Left lung (tissue), 10 donors: ENCODE results near the gene LRMDA. TPM values are rescaled to one million over a fixed set of nuclear protein-coding genes. Genes with fewer than 3 reads are reported as not detected.

Experiments
- ATAC-seq: fragments of 200-7000 bp; cut with Tn5 transposase; one replicate; pipeline ENCODE4 v1.9.1; 2020; ENCODE audit warnings: moderate library complexity
- DNase-seq, 4 donors: peaks; one replicate each; pipeline ENCODE4 v3.0.0-alpha.2; 2013 to 2020
- H3K27ac ChIP-seq, 2 donors: fragments of 200-600 bp; sonication (generic) in 1 of 2; one replicate each; pipeline versions ENCODE4 v1.5.0 to v1.8.0; 2020 to 2021
- H3K27me3 ChIP-seq, 2 donors: fragments of 200-600 bp; sonication (generic) in 1 of 2; one replicate each; pipeline versions ENCODE4 v1.5.0 to v1.8.0; 2020 to 2021
- H3K36me3 ChIP-seq, 2 donors: fragments of 200-600 bp; sonication (generic) in 1 of 2; one replicate each; pipeline versions ENCODE4 v1.5.0 to v1.8.0; 2020 to 2021
- H3K4me1 ChIP-seq, 2 donors: fragments of 200-600 bp; one replicate each; pipeline ENCODE4 v1.8.0; 2021
- H3K4me3 ChIP-seq, 2 donors: fragments of 200-600 bp; sonication (generic) in 1 of 2; one replicate each; pipeline versions ENCODE4 v1.5.0 to v1.8.0; 2020 to 2021; ENCODE audit warnings: mild to moderate bottlenecking in 1 of 2
- H3K9me3 ChIP-seq, 2 donors: fragments of 200-600 bp; sonication (generic) in 1 of 2; one replicate each; pipeline versions ENCODE4 v1.5.0 to v1.8.0; 2020 to 2021
- CTCF ChIP-seq, 2 donors: fragments of 200-600 bp; sonication (generic) in 1 of 2; IDR thresholded peaks; one replicate each; pipeline versions ENCODE4 v1.5.0 to v1.8.0; 2021; ENCODE audit warnings: antibody characterized with exemption in 2 of 2
- intact Hi-C, 2 donors: fragments of 100-400 bp; cut with DNase I; formaldehyde crosslinking; loops; one replicate each; pipeline versions ENCODE4 v1.11.2 to v1.14.2; 2022
- polyA plus RNA-seq, 6 donors: library from polyadenylated mRNA; unstranded; fragments of 120-200 nt; gene quantifications; one replicate each; pipeline ENCODE4 v1.2.1, GENCODE V29; 2013; ENCODE audit not compliant: insufficient read length in 6 of 6
- total RNA-seq, 2 donors: library from RNA; stranded (reverse); fragmentation: NEBNext Ultra II Directional; extraction: Animal tissue kit (Norgen Biotek cat#: 25700); gene quantifications; one replicate each; pipeline ENCODE4 v1.2.1, GENCODE V29; 2021
- donor health status: DM: no; HTN: yes; CAD: no.
- donor health status: DM: no; HTN: no; CAD: no.

LRMDA gene
- total and polyA plus RNA-seq, 8 donors, result 13.9 to 23.6 (median 18.7) TPM

- Histone ChIP-seq H3K4me1 (peaks cover 0 to 31% of the 10 kb centered on the region in 2 donors), H3K9me3 (no peaks in the 10 kb centered on the region), H3K27ac (no peak overlapping the region), H3K4me3 (no peak overlapping the region), H3K36me3 (no peaks in the 10 kb centered on the region), H3K27me3 (no peaks in the 10 kb centered on the region)
- ATAC-seq, result peak; percentile 45
- intact Hi-C loops, result no loop called here
- TF ChIP-seq CTCF (IDR thresholded peaks at IDR 0.05), result no peak
- DNase-seq, result no peak
Observed at GRCh38 chr10:75956624-75957023, 525.2 kb downstream of the LRMDA start.

GRCh38 chr10:75957314-75958120, 526.1 kb downstream of the LRMDA start:
- Histone ChIP-seq H3K36me3 (no peaks in the 10 kb centered on the region), H3K27me3 (no peaks in the 10 kb centered on the region), H3K4me3 (no peak overlapping the region), H3K27ac (no peak overlapping the region), H3K4me1 (peaks cover 0 to 31% of the 10 kb centered on the region in 2 donors), H3K9me3 (no peaks in the 10 kb centered on the region)
- intact Hi-C loops, result no loop called here
- DNase-seq (no peak), ATAC-seq (no peak)
- TF ChIP-seq CTCF (IDR thresholded peaks at IDR 0.05), result no peak

- TF ChIP-seq CTCF (IDR thresholded peaks at IDR 0.05), result no peak
- ATAC-seq, result peak; percentile 76
- intact Hi-C loops, result no loop called here
Observed at GRCh38 chr10:75959209-75959608, 527.8 kb downstream of the LRMDA start.

GRCh38 chr10:75959912-75960311, 528.5 kb downstream of the LRMDA start:
- intact Hi-C loops, result no loop called here
- TF ChIP-seq CTCF (IDR thresholded peaks at IDR 0.05), result no peak
- Histone ChIP-seq H3K9me3 (no peaks in the 10 kb centered on the region), H3K27me3 (no peaks in the 10 kb centered on the region), H3K27ac (no peak overlapping the region), H3K36me3 (no peaks in the 10 kb centered on the region), H3K4me1 (peaks cover 0 to 20% of the 10 kb centered on the region in 2 donors), H3K4me3 (no peak overlapping the region)
- ATAC-seq (peak; percentile 48), DNase-seq (no peak)

More at GRCh38 chr10:75959209-75959608, 527.8 kb downstream of the LRMDA start:
- no peaks in the 10 kb centered on the region for H3K36me3 ChIP-seq
- no peak overlapping the region for H3K4me3 ChIP-seq
- peaks cover 0 to 27% of the 10 kb centered on the region in 2 donors for H3K4me1 ChIP-seq
- H3K27ac ChIP-seq, result no peak overlapping the region
- no peaks in the 10 kb centered on the region for H3K27me3 ChIP-seq
- DNase-seq, result no peak
- H3K9me3 ChIP-seq, result no peaks in the 10 kb centered on the region

- TF ChIP-seq CTCF (IDR thresholded peaks at IDR 0.05), result no peak
- no peak for DNase-seq
- peaks cover 0 to 5% of the 10 kb centered on the region in 2 donors for H3K4me1 ChIP-seq
- ATAC-seq, result no peak
- no peaks in the 10 kb centered on the region for H3K27me3 ChIP-seq
- intact Hi-C loops, result no loop called here
- no peak overlapping the region for H3K4me3 ChIP-seq
- H3K36me3 ChIP-seq, result no peaks in the 10 kb centered on the region
- no peak overlapping the region for H3K27ac ChIP-seq
- no peaks in the 10 kb centered on the region for H3K9me3 ChIP-seq
Observed at GRCh38 chr10:75962395-75963061, 531.1 kb downstream of the LRMDA start.
